ENCODE data around the gene VAV2. TPM values are rescaled to one million over a fixed set of nuclear protein-coding genes. Genes with fewer than 3 reads are reported as not detected.

Gene VAV2
- total and polyA plus RNA-seq, 2 of the 4 experiments (the other 2 are of a cell fraction), result 10.8 to 13.4 TPM

GRCh38 chr9:134025606-134026541, 33.8 kb upstream of the VAV2 start:
- no peak overlapping the region for H3K18ac ChIP-seq (ENCODE audit: low read depth, low read length)
- H2AK5ac ChIP-seq (ENCODE audit: low read depth, low read length), result peak overlapping the region; percentile 69; the same call in 1 of the 2 replicates
- ChIA-PET CTCF (interaction anchor here (0.6 to 0.9 kb wide), 2 partner anchors 33 to 72 kb away, joined by 3 to 4 read pairs; no protein-coding TSS in a partner anchor), POLR2A (ENCODE audit: unreplicated experiment) (interaction anchor here (0.6 kb wide), 1 partner anchor 262 kb away, joined by 4 read pairs; no protein-coding TSS in a partner anchor)
- peak; percentile 41 for DNase-seq
- H3K56ac ChIP-seq (ENCODE audit: extremely low read depth, insufficient read depth, low read length), result peak overlapping the region; percentile 32; the same call in 1 of the 2 replicates
- no peak overlapping the region for H2BK15ac ChIP-seq (ENCODE audit: low read depth, low read length)
- peaks cover 3% of the 10 kb centered on the region; the same call in 1 of the 2 replicates for H3K4me1 ChIP-seq (ENCODE audit: control insufficient read depth, insufficient read depth, low read length)
- peak overlapping the region; percentile 89 for H3K4me2 ChIP-seq (ENCODE audit: low read depth, low read length)
- no peak overlapping the region for H2BK20ac ChIP-seq (ENCODE audit: low read depth, low read length)
- WGBS, 2 experiments (ENCODE audit: extremely low coverage in 2 of 2, insufficient read length in 1 of 2), result 20% methylated on average over 31 of the region's 66 CpGs; no CpG with 5 or more reads in 1 of the 2 experiments
- H4K20me1 ChIP-seq (ENCODE audit: insufficient read depth, low read length), result no peaks in the 10 kb centered on the region
- no peak overlapping the region for H4K5ac ChIP-seq (ENCODE audit: low read depth, low read length)
- H2BK5ac ChIP-seq (ENCODE audit: low read depth, low read length, poor library complexity, severe bottlenecking), result peak overlapping the region; percentile 19
- H3K14ac ChIP-seq (replicated peaks; ENCODE audit: low read depth, low read length), result no peak overlapping the region
- peak overlapping the region; percentile 85 for H2AK9ac ChIP-seq (replicated peaks; ENCODE audit: low read depth, low read length, poor library complexity)
- H3K36me3 ChIP-seq (ENCODE audit: control insufficient read depth, insufficient read depth, low read length), result peaks cover 20% of the 10 kb centered on the region; the same call in 1 of the 2 replicates
- no peak overlapping the region; the same call in 1 of the 2 replicates for H4K91ac ChIP-seq (ENCODE audit: insufficient read depth, low read depth, low read length)
- in situ Hi-C loops (cut with MboI; ENCODE audit: low sequenced_read_pairs) (no loop called here), dilution Hi-C loops (cut with HindIII; ENCODE audit: low sequenced_read_pairs, unreplicated experiment) (no loop called here), intact Hi-C loops (cut with micrococcal nuclease) (no loop called here)
- no peaks in the 10 kb centered on the region for H3K9me3 ChIP-seq (ENCODE audit: control insufficient read depth, insufficient read depth, low read length)
- peak overlapping the region; percentile 57 for H3K27ac ChIP-seq (ENCODE audit: insufficient read depth, low read length)
- H4K8ac ChIP-seq (ENCODE audit: low read depth in 2 of 2, low read length in 2 of 2), result peak overlapping the region; percentile 64 to 83; a peak in 2 of 4 replicates
- no TSS peak for BruUV-seq (replicated peaks)
- peak overlapping the region; percentile 86 for H3K4me3 ChIP-seq (ENCODE audit: insufficient read depth, low read depth, low read length)
- H3K27me3 ChIP-seq (ENCODE audit: control insufficient read depth, insufficient read depth, low read length), result no peaks in the 10 kb centered on the region
- ATAC-seq (ENCODE audit: low read depth), result peak; percentile 6
- 0 out of 2 replicates have a peak overlapping the region, but pooled peaks have one; percentile 32 for H2BK120ac ChIP-seq (ENCODE audit: low read depth, low read length)
- H3K9ac ChIP-seq (ENCODE audit: low read depth, low read length), result peak overlapping the region; percentile 66
- peaks cover 2% of the 10 kb centered on the region; the same call in 1 of the 2 replicates for H3K9me1 ChIP-seq (ENCODE audit: insufficient read depth, low read length)
- H3K4ac ChIP-seq (ENCODE audit: low read depth, low read length), result 0 out of 2 replicates have a peak overlapping the region, but pooled peaks have one; percentile 53
- peak; percentile 11; the same call in 1 of the 2 replicates for TF ChIP-seq SMC3 (IDR thresholded peaks at IDR 0.05; ENCODE audit: low read depth, low read length)
- TF ChIP-seq CEBPB (IDR thresholded peaks at IDR 0.05; ENCODE audit: low read depth, low read length), result no peak
- peak; percentile 28; the same call in 1 of the 2 replicates for TF ChIP-seq CTCF (conservative IDR thresholded peaks at IDR 0.05; ENCODE audit: low read depth, low read length)
- peak overlapping the region; percentile 98 for H2AFZ ChIP-seq (replicated peaks; ENCODE audit: low read length, poor library complexity)
- H3K79me1 ChIP-seq (ENCODE audit: low read depth in 1 of 2, low read length in 2 of 2), result peaks cover 0 to 19% of the 10 kb centered on the region in 2 experiments; a peak in 3 of 4 replicates
- 0 out of 2 replicates have a peak overlapping the region, but pooled peaks have one; percentile 24 for H3K23ac ChIP-seq (ENCODE audit: low read depth, low read length)
